Measurements from ENCODE around the gene GPER1. TPM values are rescaled to one million over a fixed set of nuclear protein-coding genes. Genes with fewer than 3 reads are reported as not detected.

GPER1 gene
- total and polyA plus RNA-seq, 2 experiments from 2014 or later: 0.89 TPM; not detected in 1

- Histone ChIP-seq H3K4me2 (no peak overlapping the region), H3K79me2 (replicated peaks; ENCODE audit: insufficient read depth) (peaks cover 20% of the 10 kb centered on the region), H3K4me1 (ENCODE audit: insufficient read depth) (no peaks in the 10 kb centered on the region), H3F3A (replicated peaks; ENCODE audit: low read depth) (no peaks in the 10 kb centered on the region), H3K4me3 (no peak overlapping the region), H3K36me3 (ENCODE audit: insufficient read depth) (no peaks in the 10 kb centered on the region), H2AFZ (no peak overlapping the region), H3K27me3 (ENCODE audit: insufficient read depth) (no peaks in the 10 kb centered on the region), H3K27ac (ENCODE audit: low read depth) (no peak overlapping the region), H3K9me2 (ENCODE audit: insufficient read depth) (no peaks in the 10 kb centered on the region), H4K20me1 (replicated peaks; ENCODE audit: insufficient read depth) (no peaks in the 10 kb centered on the region)
- H3K27me3 Mint-ChIP-seq (ENCODE audit: insufficient read depth, low read depth, poor library complexity): peaks cover 8% of the 10 kb centered on the region
- H3K36me3 Mint-ChIP-seq (ENCODE audit: low read depth): peaks cover 24% of the 10 kb centered on the region
- TF ChIP-seq STAT1 (IDR thresholded peaks at IDR 0.05; ENCODE audit: unreplicated experiment): no peak
- H3K9me3 Mint-ChIP-seq: peaks cover 3% of the 10 kb centered on the region; the same call in 1 of the 3 replicates
- H3K27ac Mint-ChIP-seq: no peak overlapping the region
- no peak for ATAC-seq
- no peak overlapping the region for H3K4me3 Mint-ChIP-seq
- DNase-seq (ENCODE audit: low spot score): no peak
- H3K4me1 Mint-ChIP-seq: no peaks in the 10 kb centered on the region
These were observed 7.0 kb downstream of the GPER1 start for GRCh38 chr7:1094870-1095269.

- Mint-ChIP-seq H3K27ac (peak overlapping the region; percentile 81; the same call in 1 of the 2 replicates), H3K4me1 (no peaks in the 10 kb centered on the region), H3K27me3 (ENCODE audit: insufficient read depth, low read depth, poor library complexity) (peaks cover 8% of the 10 kb centered on the region), H3K4me3 (no peak overlapping the region), H3K9me3 (peaks cover 3% of the 10 kb centered on the region; the same call in 1 of the 3 replicates), H3K36me3 (ENCODE audit: low read depth) (peaks cover 24% of the 10 kb centered on the region)
- H3K36me3 ChIP-seq (ENCODE audit: insufficient read depth): no peaks in the 10 kb centered on the region
- no peak overlapping the region for H2AFZ ChIP-seq
- no peaks in the 10 kb centered on the region for H3F3A ChIP-seq (replicated peaks; ENCODE audit: low read depth)
- H3K27ac ChIP-seq (ENCODE audit: low read depth): no peak overlapping the region
- TF ChIP-seq JUNB (IDR thresholded peaks at IDR 0.05; ENCODE audit: unreplicated experiment) (no peak), ZNF462 (CRISPR knock-in tag; IDR thresholded peaks at IDR 0.05) (no peak), EZH2phosphoT487 (IDR thresholded peaks at IDR 0.05; ENCODE audit: unreplicated experiment) (no peak), STAT1 (IDR thresholded peaks at IDR 0.05; ENCODE audit: unreplicated experiment) (no peak), NANOG (IDR thresholded peaks at IDR 0.05; ENCODE audit: borderline replicate concordance) (no peak), ZNF331 (CRISPR knock-in tag; IDR thresholded peaks at IDR 0.05; ENCODE audit: low read depth) (no peak)
- H3K4me1 ChIP-seq (ENCODE audit: insufficient read depth): no peaks in the 10 kb centered on the region
- no peaks in the 10 kb centered on the region for H3K27me3 ChIP-seq (ENCODE audit: insufficient read depth)
- no peaks in the 10 kb centered on the region for H3K9me2 ChIP-seq (ENCODE audit: insufficient read depth)
- no peak overlapping the region for H3K4me2 ChIP-seq
- no peak overlapping the region for H3K4me3 ChIP-seq
- no peak; the same call in 2 of the 3 replicates for ATAC-seq
- DNase-seq (ENCODE audit: low spot score): no peak
- H3K79me2 ChIP-seq (replicated peaks; ENCODE audit: insufficient read depth): peaks cover 20% of the 10 kb centered on the region
- no peaks in the 10 kb centered on the region for H4K20me1 ChIP-seq (replicated peaks; ENCODE audit: insufficient read depth)
These were observed 7.8 kb downstream of the GPER1 start for GRCh38 chr7:1095621-1096155.
